Endothelial cell of umbilical vein (primary cell): Measurements from ENCODE around the gene MTMR3. TPM values are rescaled to one million over a fixed set of nuclear protein-coding genes. Genes with fewer than 3 reads are reported as not detected.

Source experiments
- BruUV-seq: library from RNA; stranded (reverse); fragments of 400-500 nt; replicated peaks from 2 replicates; lab custom pipeline; 2021; lab: Mats Ljungman, UMichigan
- CTCF ChIA-PET: fragments of 300-600, 350-600 bp; sonication (Branson Sonifier 250); formaldehyde crosslinking; loops from one replicate; lab custom pipeline; 2021; ENCODE audit warnings: antibody characterized with exemption, inconsistent platforms; lab: Charles Lee
- POLR2A ChIA-PET: fragments of 300-600, 350-600 bp; sonication (Branson Sonifier 250); formaldehyde crosslinking; loops from one replicate; lab custom pipeline; 2021; ENCODE audit warnings: antibody characterized with exemption, inconsistent platforms; lab: Charles Lee
- DNase-seq: peaks from one replicate; pipeline ENCODE4 v3.0.0-alpha.2; 2011; ENCODE audit warnings: low read depth, low spot score
- FAIRE-seq: peaks from 2 replicates; lab custom pipeline; 2011; peaks lifted over from hg19 to GRCh38; lab: Jason Lieb, UNC
- H2AFZ ChIP-seq: 2 replicates; pipeline ENCODE4 v1.6.0; 2012; ENCODE audit warnings: low read depth, low read length, control low read depth, inconsistent platforms
- H3K27ac ChIP-seq: 2 replicates; pipeline ENCODE4 v1.5.1; 2011; ENCODE audit warnings: low read depth, mild to moderate bottlenecking, control low read depth, low read length, moderate library complexity; ENCODE audit not compliant: insufficient read depth
- H3K27me3 ChIP-seq, 2 experiments: 2 replicates each; pipeline versions ENCODE4 v1.6.0 to v1.6.1; 2011; ENCODE audit warnings: low read length in 2 of 2, mixed read lengths in 1 of 2; ENCODE audit not compliant: control insufficient read depth in 2 of 2, insufficient read depth in 2 of 2
- H3K36me3 ChIP-seq, 2 experiments: 2 replicates in 1 of 2; 3 replicates in 1 of 2; pipeline ENCODE4 v1.5.1; 2011; ENCODE audit warnings: low read length in 2 of 2, mild to moderate bottlenecking in 1 of 2, moderate library complexity in 1 of 2; ENCODE audit not compliant: control insufficient read depth in 2 of 2, insufficient read depth in 2 of 2; ENCODE audit errors: extremely low read depth in 1 of 2
- H3K4me1 ChIP-seq: 3 replicates; pipeline ENCODE4 v1.5.1; 2011; ENCODE audit warnings: mild to moderate bottlenecking, low read length; ENCODE audit not compliant: control insufficient read depth, insufficient read depth; ENCODE audit errors: extremely low read depth
- H3K4me2 ChIP-seq: 2 replicates; pipeline ENCODE4 v1.6.1; 2011; ENCODE audit warnings: low read length, control low read depth, mixed read lengths; ENCODE audit not compliant: insufficient read depth
- H3K4me3 ChIP-seq, 3 experiments: fragments of 200-600 bp in 1 of 3; sonication (generic), shearing (Covaris generic) in 1 of 3; replicated peaks in 1 of 3; 2 replicates each; pipeline ENCODE4 v1.5.1; 2011 to 2016; ENCODE audit warnings: control low read depth in 3 of 3, low read length in 3 of 3, mild to moderate bottlenecking in 2 of 3, inconsistent platforms in 1 of 3, low read depth in 1 of 3, moderate library complexity in 1 of 3; ENCODE audit not compliant: insufficient read depth in 1 of 3
- H3K79me2 ChIP-seq: 2 replicates; pipeline ENCODE4 v1.6.0; 2012; ENCODE audit warnings: low read length, inconsistent platforms; ENCODE audit not compliant: control insufficient read depth, insufficient read depth
- H3K9ac ChIP-seq: replicated peaks from 2 replicates; pipeline ENCODE3; 2011; ENCODE audit warnings: low read length, control low read depth; ENCODE audit not compliant: insufficient read depth; ENCODE audit errors: extremely low read depth
- H3K9me1 ChIP-seq: replicated peaks from 3 replicates; pipeline ENCODE4 v1.6.0; 2011; ENCODE audit warnings: mild to moderate bottlenecking, low read length; ENCODE audit not compliant: control insufficient read depth, insufficient read depth; ENCODE audit errors: extremely low read depth
- H3K9me3 ChIP-seq: replicated peaks from 2 replicates; pipeline ENCODE4 v1.5.1; 2012; ENCODE audit warnings: low read length, inconsistent platforms; ENCODE audit not compliant: control insufficient read depth, insufficient read depth
- H4K20me1 ChIP-seq: replicated peaks from 2 replicates; pipeline ENCODE3; 2011; ENCODE audit warnings: mild to moderate bottlenecking, low read length; ENCODE audit not compliant: control insufficient read depth, insufficient read depth; ENCODE audit errors: extremely low read depth
- CTCF ChIP-seq, 2 donors: IDR thresholded peaks; 1 replicate in 1 of 2; 2 replicates in 1 of 2; pipeline ENCODE4 v1.5.1; 2011; ENCODE audit warnings: low read length in 2 of 2, mild to moderate bottlenecking in 2 of 2, moderate library complexity in 2 of 2, control low read depth in 1 of 2, inconsistent platforms in 1 of 2, low read depth in 1 of 2; ENCODE audit not compliant: insufficient read depth in 1 of 2; ENCODE audit errors: extremely low read depth in 1 of 2
- EZH2 ChIP-seq: IDR thresholded peaks from 2 replicates; pipeline ENCODE4 v1.6.1; 2012; ENCODE audit warnings: borderline replicate concordance, low read depth, mild to moderate bottlenecking, moderate library complexity, low read length, inconsistent platforms; ENCODE audit not compliant: severe bottlenecking
- FOS ChIP-seq: IDR thresholded peaks from 2 replicates; pipeline ENCODE4 v1.6.1; 2011; ENCODE audit warnings: mild to moderate bottlenecking, low read length, moderate library complexity, borderline replicate concordance; ENCODE audit not compliant: insufficient read depth
- GATA2 ChIP-seq: IDR thresholded peaks from 2 replicates; pipeline ENCODE4 v1.7.0; 2011; ENCODE audit warnings: low read depth, mild to moderate bottlenecking, moderate library complexity, mixed read lengths, low read length; ENCODE audit not compliant: insufficient read length, insufficient read depth
- JUN ChIP-seq: IDR thresholded peaks from 2 replicates; pipeline ENCODE4 v1.6.1; 2011; ENCODE audit warnings: borderline replicate concordance, low read depth; ENCODE audit not compliant: insufficient read length, insufficient read depth
- MAX ChIP-seq: IDR thresholded peaks from 2 replicates; pipeline ENCODE4 v1.6.1; 2011; ENCODE audit not compliant: insufficient read depth, insufficient read length
- MYC ChIP-seq: IDR thresholded peaks from one replicate; pipeline ENCODE4 v1.6.1; 2011; ENCODE audit warnings: mild to moderate bottlenecking, low read depth, low read length
- POLR2A ChIP-seq: IDR thresholded peaks from 2 replicates; pipeline ENCODE4 v1.6.1; 2012; ENCODE audit warnings: low read depth, mild to moderate bottlenecking, control low read depth, low read length
- POLR2AphosphoS5 ChIP-seq: IDR thresholded peaks from 2 replicates; pipeline ENCODE4 v1.6.1; 2012; ENCODE audit warnings: low read depth, mild to moderate bottlenecking, control low read depth, low read length, moderate library complexity; ENCODE audit not compliant: insufficient read depth
- dilution Hi-C: fragments of 300-500 bp; cut with MboI; formaldehyde crosslinking; loops from one replicate; pipeline ENCODE4 v1.15.0; 2019; ENCODE audit warnings: low sequenced_read_pairs; ENCODE audit not compliant: extremely low pct_ligation_motif_present
- intact Hi-C: fragments of 100-400 bp; cut with micrococcal nuclease; formaldehyde crosslinking; loops from one replicate; pipeline ENCODE4 v1.10.0; 2022
- polyA plus RNA-seq, 4 experiments: library from polyadenylated mRNA; depleted of rRNA in 3 of 4; stranded (reverse) in 3 of 4; unstranded in 1 of 4; fragments of >200 nt; gene quantifications; 2 replicates each; pipeline versions ENCODE4 v1.2.1 to v1.2.3, GENCODE V29; 2011 to 2012; ENCODE audit warnings: missing spikeins in 1 of 4
- total RNA-seq: library from RNA; stranded (reverse); gene quantifications from 2 replicates; pipeline ENCODE4 v1.2.3, GENCODE V29; 2021

Gene MTMR3
- total and polyA plus RNA-seq, 2 donors (not counting 3 experiments of a cell fraction or from before 2014, with no cell fraction given), result 30.1 to 36.5 TPM

GRCh38 chr22:29975494-29975893, 92.5 kb downstream of the MTMR3 start:
- Histone ChIP-seq H3K4me3 (no peak overlapping the region), H3K36me3 (no peaks in the 10 kb centered on the region), H3K9me3 (no peaks in the 10 kb centered on the region), H3K27ac (no peak overlapping the region), H3K9me1 (no peaks in the 10 kb centered on the region), H3K27me3 (no peaks in the 10 kb centered on the region), H4K20me1 (no peaks in the 10 kb centered on the region), H3K4me2 (no peak overlapping the region), H3K79me2 (no peaks in the 10 kb centered on the region), H2AFZ (no peak overlapping the region), H3K4me1 (peaks cover 20% of the 10 kb centered on the region), H3K9ac (no peak overlapping the region)
- dilution Hi-C loops (no loop called here), intact Hi-C loops (loop anchor here (10.0 kb wide), 1 partner anchor 91 kb away; the partner anchor contains the start of gene MTMR3)
- DNase-seq, result no peak
- TF ChIP-seq POLR2A (no peak), EZH2 (no peak), MAX (no peak), CTCF (IDR thresholded peaks at IDR 0.05; ENCODE audit: extremely low read depth in 1 of 2, insufficient read depth in 1 of 2, low read depth in 1 of 2, low read length in 2 of 2) (no peak), FOS (no peak), MYC (no peak), GATA2 (no peak), JUN (no peak), POLR2AphosphoS5 (no peak)
- no TSS peak for BruUV-seq
- POLR2A ChIA-PET, result no interaction called here
- CTCF ChIA-PET, result no interaction called here
- no peak for FAIRE-seq
